MM.1S (cell line): ENCODE data around the gene PELI1.

Experiments
- CTCF ChIP-seq: fragments of 300-600 bp; sonication (generic); IDR thresholded peaks from 2 replicates; pipeline ENCODE4 v1.5.1; 2016; ENCODE audit warnings: antibody characterized with exemption, low read length, mixed read lengths
- EZH2 ChIP-seq: fragments of 300-600 bp; sonication (generic); optimal IDR thresholded peaks from 2 replicates; pipeline ENCODE3; 2017; ENCODE audit warnings: low read depth, mild to moderate bottlenecking, antibody characterized with exemption, low read length, mixed read lengths
- EZH2phosphoT487 ChIP-seq: fragments of 300-600 bp; sonication (generic); IDR thresholded peaks from 2 replicates; pipeline ENCODE4 v1.6.1; 2018; ENCODE audit warnings: antibody characterized with exemption, low read length

DNA sequence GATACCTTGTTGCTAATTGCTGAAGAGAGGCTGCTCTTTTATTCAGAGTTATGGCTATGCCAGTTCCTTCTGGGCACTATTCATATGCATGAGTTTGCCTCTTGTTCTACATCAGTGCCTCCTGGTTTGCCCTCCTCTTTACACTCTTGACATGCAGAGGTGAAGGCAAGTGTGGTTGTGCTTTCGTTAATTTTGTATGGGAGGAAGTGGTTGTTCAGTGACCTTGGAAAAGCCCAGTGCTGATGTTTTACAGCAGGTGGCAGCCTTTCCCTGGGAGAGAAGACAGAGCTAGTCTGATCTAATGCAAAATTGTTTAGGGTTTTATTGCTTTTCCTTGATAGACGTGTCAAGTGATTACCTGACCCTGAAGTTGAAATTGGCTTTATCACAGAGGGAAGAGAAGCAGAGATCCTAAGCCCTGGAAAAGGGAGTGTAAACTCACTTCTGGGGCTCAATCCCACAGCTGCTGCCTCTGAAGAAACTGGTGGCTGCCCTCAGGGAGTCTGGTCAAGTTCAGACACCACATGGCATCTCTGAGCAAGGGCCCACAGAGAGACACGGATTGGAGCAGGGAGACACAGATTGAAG lies 94.5 kb downstream of the PELI1 start:
- TF ChIP-seq CTCF (peak; percentile 93), EZH2 (no peak), EZH2phosphoT487 (no peak)
